GM21825 (cell line): ENCODE data around the gene RBMY1F.
"Not testable (repeated sequence)": the region's sequence is repeated elsewhere in the genome, so short reads cannot be mapped to it uniquely, and the experiment has no call there.

Experiments used
- ATAC-seq: cut with Tn5 transposase; IDR thresholded peaks from one replicate; pipeline ENCODE4 v1.9.1; 2021; ENCODE audit warnings: mild to moderate bottlenecking, moderate library complexity; ENCODE audit not compliant: unreplicated experiment

RBMY1F gene

GRCh38 chrY:22182823-22183222, at the start of gene RBMY1F:
Gene RBMY1F, minus strand, starts transcription at chrY:22182923. Its CDS starts 1,954 bp downstream, at chrY:22180969.
- ATAC-seq = not testable (repeated sequence)

GRCh38 chrY:22151144-22151543, 31.6 kb downstream of the RBMY1F start:
- not testable (repeated sequence) for ATAC-seq

- ATAC-seq = not testable (repeated sequence)
Observed at GRCh38 chrY:22141011-22141695, 41.6 kb downstream of the RBMY1F start.

GRCh38 chrY:22134719-22135118, 48.0 kb downstream of the RBMY1F start:
- not testable (repeated sequence) for ATAC-seq

GRCh38 chrY:22130494-22130893, 52.2 kb downstream of the RBMY1F start:
- not testable (repeated sequence) for ATAC-seq
